ENCODE data around the gene CDC6. TPM values are rescaled to one million over a fixed set of nuclear protein-coding genes. Genes with fewer than 3 reads are reported as not detected.

Gene CDC6
- total RNA-seq, 1 donor from 2014 or later, result 16.4 TPM

- Mint-ChIP-seq H3K4me3 (peak overlapping the region; percentile 92), H3K36me3 (no peaks in the 10 kb centered on the region), H3K9me3 (no peaks in the 10 kb centered on the region), H3K4me1 (peaks cover 85% of the 10 kb centered on the region), H3K27ac (peak overlapping the region; percentile 94), H3K27me3 (ENCODE audit: low read depth) (no peaks in the 10 kb centered on the region)
- DNase-seq (ENCODE audit: low spot score in 2 of 2, unreplicated experiment in 2 of 2), result no peak
- no peak for TF ChIP-seq CTCF (IDR thresholded peaks at IDR 0.05; ENCODE audit: unreplicated experiment)
Observed at GRCh38 chr17:40318830-40319391, 31.2 kb downstream of the CDC6 start.

- TF ChIP-seq CTCF (IDR thresholded peaks at IDR 0.05; ENCODE audit: unreplicated experiment), result no peak
- peak overlapping the region; percentile 67 for H3K27ac Mint-ChIP-seq
- H3K27me3 Mint-ChIP-seq (ENCODE audit: low read depth), result no peaks in the 10 kb centered on the region
- peak overlapping the region; percentile 92 for H3K4me3 Mint-ChIP-seq
- no peak for DNase-seq (ENCODE audit: low spot score in 2 of 2, unreplicated experiment in 2 of 2)
- H3K9me3 Mint-ChIP-seq, result no peaks in the 10 kb centered on the region
- peaks cover 76% of the 10 kb centered on the region for H3K4me1 Mint-ChIP-seq
- no peaks in the 10 kb centered on the region for H3K36me3 Mint-ChIP-seq
Observed at GRCh38 chr17:40319651-40320540, 32.2 kb downstream of the CDC6 start.

GRCh38 chr17:40320756-40321523 is 33.3 kb downstream of the CDC6 start:
- Mint-ChIP-seq H3K9me3 (no peaks in the 10 kb centered on the region), H3K27me3 (ENCODE audit: low read depth) (no peaks in the 10 kb centered on the region), H3K27ac (peak overlapping the region; percentile 61), H3K4me1 (peaks cover 70% of the 10 kb centered on the region), H3K36me3 (no peaks in the 10 kb centered on the region), H3K4me3 (peak overlapping the region; percentile 92)
- DNase-seq (ENCODE audit: low spot score in 2 of 2, unreplicated experiment in 2 of 2), result no peak
- no peak for TF ChIP-seq CTCF (IDR thresholded peaks at IDR 0.05; ENCODE audit: unreplicated experiment)

- Mint-ChIP-seq H3K4me3 (peak overlapping the region; percentile 15), H3K36me3 (no peaks in the 10 kb centered on the region), H3K27me3 (ENCODE audit: low read depth) (no peaks in the 10 kb centered on the region), H3K4me1 (peaks cover 65% of the 10 kb centered on the region), H3K9me3 (no peaks in the 10 kb centered on the region), H3K27ac (peak overlapping the region; percentile 94)
- no peak for DNase-seq (ENCODE audit: low spot score in 2 of 2, unreplicated experiment in 2 of 2)
- TF ChIP-seq CTCF (IDR thresholded peaks at IDR 0.05; ENCODE audit: unreplicated experiment), result no peak
Observed at GRCh38 chr17:40321524-40321929, 33.8 kb downstream of the CDC6 start.

GRCh38 chr17:40321961-40322357 is 34.3 kb downstream of the CDC6 start:
- Mint-ChIP-seq H3K36me3 (no peaks in the 10 kb centered on the region), H3K27me3 (ENCODE audit: low read depth) (no peaks in the 10 kb centered on the region), H3K4me3 (peak overlapping the region; percentile 15), H3K4me1 (peaks cover 63% of the 10 kb centered on the region), H3K9me3 (no peaks in the 10 kb centered on the region), H3K27ac (peak overlapping the region; percentile 94)
- no peak for DNase-seq (ENCODE audit: low spot score in 2 of 2, unreplicated experiment in 2 of 2)
- no peak for TF ChIP-seq CTCF (IDR thresholded peaks at IDR 0.05; ENCODE audit: unreplicated experiment)

Measured in mesothelial cell of epicardium (in vitro differentiated cells).